AG10803 (cell line): Measurements from ENCODE around the gene MED15.
A peak's percentile ranks its signal among the peaks of the same experiment; 100 is the strongest.

ENCODE experiments used
- DNase-seq: peaks from one replicate; pipeline ENCODE4 v3.0.0; 2010; ENCODE audit warnings: low read depth
- H3K4me3 ChIP-seq: 2 replicates; pipeline ENCODE4 v1.5.1; 2011; ENCODE audit warnings: mild to moderate bottlenecking, low read length, control low read depth
- CTCF ChIP-seq: conservative IDR thresholded peaks from 2 replicates; pipeline ENCODE4 v1.5.1; 2011; ENCODE audit warnings: mild to moderate bottlenecking, low read length, control low read depth, inconsistent platforms

MED15 gene

GRCh38 chr22:20577045-20577444 is 69.6 kb downstream of the MED15 start:
- no peak overlapping the region for H3K4me3 ChIP-seq
- no peak for DNase-seq
- no peak for TF ChIP-seq CTCF

GRCh38 chr22:20577549-20577975 is 70.2 kb downstream of the MED15 start:
- TF ChIP-seq CTCF: peak; percentile 18; the same call in 1 of the 2 replicates
- DNase-seq: peak; percentile 31
- no peak overlapping the region for H3K4me3 ChIP-seq

- DNase-seq: no peak
- TF ChIP-seq CTCF: no peak
- H3K4me3 ChIP-seq: no peak overlapping the region
Observed at GRCh38 chr22:20578192-20578591, 70.8 kb downstream of the MED15 start.

- no peak for TF ChIP-seq CTCF
- DNase-seq: no peak
- H3K4me3 ChIP-seq: no peak overlapping the region
Observed at GRCh38 chr22:20578707-20579106, 71.3 kb downstream of the MED15 start.

GRCh38 chr22:20579273-20580120 is 72.1 kb downstream of the MED15 start:
- no peak overlapping the region for H3K4me3 ChIP-seq
- no peak for TF ChIP-seq CTCF
- DNase-seq: no peak

GRCh38 chr22:20580179-20580578 is 72.8 kb downstream of the MED15 start:
- no peak for DNase-seq
- TF ChIP-seq CTCF: no peak
- H3K4me3 ChIP-seq: no peak overlapping the region
